Measurements from ENCODE around the gene KDM4C. TPM values are rescaled to one million over a fixed set of nuclear protein-coding genes. Genes with fewer than 3 reads are reported as not detected.
"Not testable (repeated sequence)": the region's sequence is repeated elsewhere in the genome, so short reads cannot be mapped to it uniquely, and the experiment has no call there.

The KDM4C gene
- total RNA-seq, 5 donors from 2014 or later (not counting 1 experiment from before 2014, with no cell fraction given) = 66.4 to 107 (median 76.0) TPM

DNA sequence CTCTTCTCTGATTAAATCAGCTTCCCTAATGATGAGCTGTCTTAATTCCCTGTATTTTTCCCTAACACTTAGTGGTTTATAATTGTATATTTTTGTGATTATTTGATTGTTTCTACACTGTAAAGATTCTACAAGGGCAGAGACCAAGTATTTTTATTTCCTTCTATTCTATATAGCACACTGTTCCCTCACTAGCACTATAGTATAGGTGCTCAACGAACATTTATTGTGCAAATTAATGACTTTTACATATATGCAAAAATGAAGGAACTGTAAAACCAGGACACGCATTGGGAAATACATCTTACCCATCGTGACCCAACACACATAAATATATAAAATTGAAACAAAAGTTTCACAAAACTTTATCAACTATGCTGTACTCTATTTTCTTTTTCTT, 7.6 kb downstream of the KDM4C start:
- Mint-ChIP-seq H3K4me1 (peaks cover 75 to 79% (median 78%) of the 10 kb centered on the region in 3 donors), H3K36me3 (peaks cover 10% of the 10 kb centered on the region), H3K4me3 (peak overlapping the region in 1 of 3 donors; percentile 0), H3K27me3 (no peaks in the 10 kb centered on the region), H3K27ac (peak overlapping the region in 1 of 2 donors; percentile 1), H3K9me3 (peaks cover 5% of the 10 kb centered on the region in 3 donors)
- no peaks in the 10 kb centered on the region for H3K36me3 ChIP-seq (ENCODE audit: control insufficient read depth in 2 of 2, extremely low read depth in 1 of 2, insufficient read depth in 1 of 2, low read length in 1 of 2)
- WGBS (ENCODE audit: insufficient coverage) = no CpG with 5 or more reads among the region's 3 CpGs
- peaks cover 3% of the 10 kb centered on the region for H3K9me3 ChIP-seq
- ATAC-seq (replicated peaks in 1 of 4) (no peak), DNase-seq (no peak)
- H3K4me1 ChIP-seq (ENCODE audit: control insufficient read depth in 1 of 2, extremely low read depth in 1 of 2, insufficient read depth in 2 of 2, low read length in 2 of 2) = peaks cover 16 to 20% of the 10 kb centered on the region in 2 experiments
- POLR2A ChIA-PET = interaction anchor here in 1 of 2 donors (0.6 kb wide), 1 partner anchor 15 kb away, joined by 4 read pairs; no protein-coding TSS in a partner anchor
- H3K4me3 ChIP-seq (ENCODE audit: control insufficient read depth in 1 of 2, extremely low read depth in 1 of 2, low read length in 1 of 2) = no peak overlapping the region
- no peaks in the 10 kb centered on the region for H3K27me3 ChIP-seq (replicated peaks in 1 of 2; ENCODE audit: control insufficient read depth in 2 of 2, extremely low read depth in 1 of 2, insufficient read depth in 2 of 2, low read length in 1 of 2)
- CTCF ChIA-PET = interaction anchor here in 1 of 2 donors (0.6 kb wide), 1 partner anchor 18 kb away, joined by 3 read pairs; no protein-coding TSS in a partner anchor
- H3K27ac ChIP-seq (ENCODE audit: low read length) = no peak overlapping the region

DNA sequence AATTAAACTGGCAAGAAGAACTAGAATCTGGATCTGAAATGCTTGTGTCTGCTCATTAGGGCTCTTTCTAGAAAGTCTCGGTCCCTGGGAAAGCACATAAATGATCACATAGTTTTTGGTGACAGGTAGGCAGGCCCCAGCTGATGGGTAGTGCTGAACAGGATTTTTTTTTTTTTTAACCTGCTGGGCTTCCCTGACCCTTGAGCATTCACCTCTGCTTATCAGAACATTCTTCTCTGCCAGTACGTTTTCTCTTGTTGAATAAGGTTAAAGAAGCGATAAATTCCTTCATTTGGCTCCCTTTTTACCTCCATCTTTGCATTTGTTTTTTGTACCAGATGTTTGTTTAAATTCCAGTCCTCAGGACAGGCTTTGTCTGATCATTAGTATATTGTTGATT, 8.8 kb downstream of the KDM4C start:
- H3K4me1 ChIP-seq (ENCODE audit: control insufficient read depth in 1 of 2, extremely low read depth in 1 of 2, insufficient read depth in 2 of 2, low read length in 2 of 2) = peaks cover 12 to 20% of the 10 kb centered on the region in 2 experiments
- H3K36me3 ChIP-seq (ENCODE audit: control insufficient read depth in 2 of 2, extremely low read depth in 1 of 2, insufficient read depth in 1 of 2, low read length in 1 of 2) = no peaks in the 10 kb centered on the region
- H3K9me3 ChIP-seq = peaks cover 3% of the 10 kb centered on the region
- no peak overlapping the region for H3K27ac ChIP-seq (ENCODE audit: low read length)
- ChIA-PET POLR2A (interaction anchor here in 1 of 2 donors (0.6 kb wide), 1 partner anchor 18 kb away, joined by 3 read pairs; no protein-coding TSS in a partner anchor), CTCF (no interaction called here)
- Mint-ChIP-seq H3K36me3 (peaks cover 10% of the 10 kb centered on the region), H3K9me3 (peaks cover 5% of the 10 kb centered on the region in 3 donors), H3K4me3 (no peak overlapping the region), H3K27me3 (no peaks in the 10 kb centered on the region), H3K4me1 (peaks cover 68 to 77% (median 68%) of the 10 kb centered on the region in 3 donors), H3K27ac (no peak overlapping the region)
- DNase-seq (no peak), ATAC-seq (replicated peaks in 1 of 4) (no peak)
- no peaks in the 10 kb centered on the region for H3K27me3 ChIP-seq (replicated peaks in 1 of 2; ENCODE audit: control insufficient read depth in 2 of 2, extremely low read depth in 1 of 2, insufficient read depth in 2 of 2, low read length in 1 of 2)
- no peak overlapping the region for H3K4me3 ChIP-seq (ENCODE audit: control insufficient read depth in 1 of 2, extremely low read depth in 1 of 2, low read length in 1 of 2)
- 100% methylated on average over 1 of the region's 3 CpGs for WGBS (ENCODE audit: insufficient coverage)

DNA sequence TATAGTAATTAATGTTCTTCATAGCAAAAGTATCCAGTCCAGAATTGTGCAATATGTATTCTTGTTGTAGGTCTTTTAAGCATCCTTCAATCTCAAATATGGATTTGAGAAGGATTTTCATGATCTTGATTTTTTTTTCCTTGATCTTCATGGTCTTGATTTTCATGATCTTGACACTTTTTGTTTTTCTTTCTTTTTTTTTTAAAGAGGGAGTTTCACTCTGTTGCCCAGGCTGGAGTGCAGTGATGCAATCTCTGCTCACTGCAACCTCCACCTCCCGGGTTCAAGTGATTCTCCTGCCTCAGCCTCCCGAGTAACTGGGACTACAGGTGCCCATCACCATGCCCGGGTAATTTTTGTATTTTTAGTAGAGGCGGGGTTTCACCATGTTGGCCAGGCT, 10.8 kb downstream of the KDM4C start:
- POLR2A ChIA-PET; H3K9me3 Mint-ChIP-seq; H3K27me3 ChIP-seq (replicated peaks in 1 of 2; ENCODE audit: control insufficient read depth in 2 of 2, extremely low read depth in 1 of 2, insufficient read depth in 2 of 2, low read length in 1 of 2); H3K27ac ChIP-seq (ENCODE audit: low read length); H3K27me3 Mint-ChIP-seq; H3K9me3 ChIP-seq; DNase-seq; H3K36me3 Mint-ChIP-seq; H3K4me3 ChIP-seq (ENCODE audit: control insufficient read depth in 1 of 2, extremely low read depth in 1 of 2, low read length in 1 of 2); ATAC-seq (replicated peaks in 1 of 4); H3K4me3 Mint-ChIP-seq; H3K36me3 ChIP-seq (ENCODE audit: control insufficient read depth in 2 of 2, extremely low read depth in 1 of 2, insufficient read depth in 1 of 2, low read length in 1 of 2): not testable (repeated sequence)
- 90% methylated on average over 2 of the region's 4 CpGs for WGBS (ENCODE audit: insufficient coverage)
- CTCF ChIA-PET = interaction anchor here in 1 of 2 donors (0.5 kb wide), 1 partner anchor 10 kb away, joined by 3 read pairs; no protein-coding TSS in a partner anchor
- H3K4me1 Mint-ChIP-seq = peaks cover 54 to 64% (median 54%) of the 10 kb centered on the region in 3 donors
- peak overlapping the region in 1 of 2 donors; percentile 48 for H3K27ac Mint-ChIP-seq
- H3K4me1 ChIP-seq (ENCODE audit: control insufficient read depth in 1 of 2, extremely low read depth in 1 of 2, insufficient read depth in 2 of 2, low read length in 2 of 2) = peaks cover 9 to 15% of the 10 kb centered on the region in 2 experiments

DNA sequence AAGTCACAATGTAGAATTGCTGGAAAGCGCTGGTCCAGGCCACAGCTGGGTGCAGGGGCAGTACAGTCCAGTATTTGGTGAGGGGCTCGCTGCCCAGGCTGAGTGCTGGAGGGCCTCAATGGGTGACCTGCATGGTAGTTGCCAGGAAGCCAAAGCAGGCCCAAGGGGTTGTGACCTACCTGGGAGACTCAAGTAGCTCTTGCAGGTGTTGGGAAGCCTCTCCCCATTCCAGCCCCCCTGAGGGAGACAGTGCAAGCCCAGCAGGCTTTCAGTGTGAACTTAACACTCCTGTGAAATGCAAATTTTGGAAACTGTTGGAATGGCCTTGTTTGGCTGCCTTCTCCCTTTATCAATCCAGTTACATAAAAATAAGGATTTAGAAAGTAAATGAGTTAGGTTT, 13.9 kb downstream of the KDM4C start:
- no peak overlapping the region for H3K27ac Mint-ChIP-seq
- no peak overlapping the region for H3K27ac ChIP-seq (ENCODE audit: low read length)
- no peak for DNase-seq
- no peaks in the 10 kb centered on the region for H3K27me3 ChIP-seq (replicated peaks in 1 of 2; ENCODE audit: control insufficient read depth in 2 of 2, extremely low read depth in 1 of 2, insufficient read depth in 2 of 2, low read length in 1 of 2)
- H3K4me3 ChIP-seq (ENCODE audit: control insufficient read depth in 1 of 2, extremely low read depth in 1 of 2, low read length in 1 of 2) = no peak overlapping the region
- peaks cover 45 to 60% (median 46%) of the 10 kb centered on the region in 3 donors for H3K4me1 Mint-ChIP-seq
- H3K9me3 ChIP-seq = no peaks in the 10 kb centered on the region
- ChIA-PET POLR2A (no interaction called here), CTCF (no interaction called here)
- H3K4me1 ChIP-seq (ENCODE audit: control insufficient read depth in 1 of 2, extremely low read depth in 1 of 2, insufficient read depth in 2 of 2, low read length in 2 of 2) = peaks cover 0 to 9% of the 10 kb centered on the region in 2 experiments
- H3K9me3 Mint-ChIP-seq = no peaks in the 10 kb centered on the region
- no peaks in the 10 kb centered on the region for H3K27me3 Mint-ChIP-seq
- ATAC-seq (replicated peaks in 1 of 4) = no peak
- H3K36me3 Mint-ChIP-seq = peaks cover 9% of the 10 kb centered on the region
- 95% methylated on average over 2 of the region's 2 CpGs for WGBS (ENCODE audit: insufficient coverage)
- no peaks in the 10 kb centered on the region for H3K36me3 ChIP-seq (ENCODE audit: control insufficient read depth in 2 of 2, extremely low read depth in 1 of 2, insufficient read depth in 1 of 2, low read length in 1 of 2)
- H3K4me3 Mint-ChIP-seq = no peak overlapping the region

DNA sequence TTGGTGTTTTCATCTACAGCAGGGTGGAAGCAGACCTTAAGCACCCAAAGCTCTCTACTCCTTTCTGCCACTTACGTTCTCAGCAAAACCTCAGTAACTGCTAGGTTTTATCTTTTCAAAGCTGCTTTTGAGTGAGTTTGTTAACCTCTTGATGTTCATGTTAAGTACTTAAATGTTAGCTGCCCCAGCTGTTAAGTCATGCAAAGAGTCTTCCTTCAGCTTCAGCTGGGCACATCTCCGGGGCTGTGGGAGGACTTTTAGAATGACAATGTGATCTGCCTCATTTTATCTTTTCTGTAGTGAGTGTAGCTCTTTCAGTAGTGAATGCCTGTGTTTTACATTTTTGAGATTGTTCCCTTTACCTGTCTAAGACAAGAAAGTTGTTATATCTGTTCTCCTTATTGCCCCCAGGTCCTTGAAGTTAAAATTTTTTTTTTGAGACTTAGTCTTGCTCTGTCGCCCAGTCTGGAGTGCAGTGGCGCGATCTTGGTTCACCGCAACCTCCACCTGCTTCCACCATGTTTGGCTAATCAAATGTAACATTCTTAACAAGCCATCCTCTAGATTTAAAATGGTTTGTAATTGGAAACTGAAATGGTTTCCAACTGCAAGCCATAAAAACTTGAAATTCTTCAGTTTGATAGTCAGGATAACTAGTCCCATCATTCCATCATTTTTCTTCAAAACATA, 19.6 kb downstream of the KDM4C start:
- peak overlapping the region in 1 of 2 donors; percentile 13 for H3K27ac Mint-ChIP-seq
- ChIA-PET POLR2A (interaction anchor here in 1 of 2 donors (0.6 kb wide), 1 partner anchor 809 kb away, joined by 8 read pairs; no protein-coding TSS in a partner anchor), CTCF (interaction anchor here (0.6 to 0.9 kb wide), 3 partner anchors 16 to 891 kb away, joined by 3 to 5 read pairs (median 3); no protein-coding TSS in a partner anchor)
- Histone ChIP-seq H3K4me1 (ENCODE audit: control insufficient read depth in 1 of 2, extremely low read depth in 1 of 2, insufficient read depth in 2 of 2, low read length in 2 of 2) (peaks cover 13 to 24% of the 10 kb centered on the region in 2 experiments), H3K9me3 (no peaks in the 10 kb centered on the region), H3K36me3 (ENCODE audit: control insufficient read depth in 2 of 2, extremely low read depth in 1 of 2, insufficient read depth in 1 of 2, low read length in 1 of 2) (no peaks in the 10 kb centered on the region), H3K27ac (ENCODE audit: low read length) (no peak overlapping the region), H3K27me3 (replicated peaks in 1 of 2; ENCODE audit: control insufficient read depth in 2 of 2, extremely low read depth in 1 of 2, insufficient read depth in 2 of 2, low read length in 1 of 2) (no peaks in the 10 kb centered on the region), H3K4me3 (ENCODE audit: control insufficient read depth in 1 of 2, extremely low read depth in 1 of 2, low read length in 1 of 2) (no peak overlapping the region)
- no peak for DNase-seq
- no CpG with 5 or more reads among the region's 6 CpGs for WGBS (ENCODE audit: insufficient coverage)
- H3K4me1 Mint-ChIP-seq = peaks cover 64 to 68% (median 67%) of the 10 kb centered on the region in 3 donors
- peaks cover 12% of the 10 kb centered on the region for H3K36me3 Mint-ChIP-seq
- no peaks in the 10 kb centered on the region for H3K27me3 Mint-ChIP-seq
- H3K4me3 Mint-ChIP-seq = peak overlapping the region in 1 of 3 donors; percentile 10
- H3K9me3 Mint-ChIP-seq = no peaks in the 10 kb centered on the region
- ATAC-seq (replicated peaks in 1 of 4) = peak in 1 of 4 experiments; percentile 26

DNA sequence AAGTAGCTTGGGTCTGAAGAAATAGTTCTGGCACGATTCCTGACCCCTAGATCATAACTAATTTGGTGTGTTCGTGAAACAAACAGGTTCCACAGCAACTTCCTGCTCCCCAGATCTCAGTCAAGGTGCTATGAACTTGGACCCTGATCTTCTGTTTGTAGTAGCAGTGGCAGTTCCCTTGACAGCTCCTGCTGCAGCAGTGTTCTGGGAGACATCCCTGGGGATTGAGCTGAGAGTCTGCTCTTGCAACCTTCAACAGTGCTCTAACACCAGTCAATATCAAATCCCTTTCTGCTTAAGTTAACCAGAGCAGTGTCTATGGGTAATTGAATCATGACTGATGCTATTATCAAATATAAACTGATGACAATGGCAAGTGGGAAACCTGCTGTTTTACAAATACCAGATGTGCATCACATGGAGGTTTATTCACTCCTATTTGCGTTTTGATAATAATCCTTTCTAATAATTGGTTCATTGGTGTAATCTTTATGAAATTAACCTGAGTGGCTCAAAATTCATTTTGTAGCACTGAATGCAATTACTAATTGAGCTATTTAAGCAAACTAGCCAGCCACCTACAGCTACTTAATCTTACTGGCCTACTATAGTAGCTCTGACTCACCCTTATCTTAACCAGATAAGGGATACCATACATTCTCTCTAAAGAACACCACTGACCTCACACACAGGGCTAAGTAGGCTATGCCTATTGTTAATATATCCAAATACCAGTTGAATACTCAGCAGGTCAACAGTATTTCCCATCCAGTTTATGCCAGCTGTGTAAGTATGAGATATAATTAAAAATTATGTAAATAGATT, 21.9 kb downstream of the KDM4C start:
- H3K27ac Mint-ChIP-seq = no peak overlapping the region
- H3K4me3 Mint-ChIP-seq = peak overlapping the region in 1 of 3 donors; percentile 19
- Histone ChIP-seq H3K4me3 (ENCODE audit: control insufficient read depth in 1 of 2, extremely low read depth in 1 of 2, low read length in 1 of 2) (no peak overlapping the region), H3K27ac (ENCODE audit: low read length) (no peak overlapping the region), H3K36me3 (ENCODE audit: control insufficient read depth in 2 of 2, extremely low read depth in 1 of 2, insufficient read depth in 1 of 2, low read length in 1 of 2) (no peaks in the 10 kb centered on the region), H3K4me1 (ENCODE audit: control insufficient read depth in 1 of 2, extremely low read depth in 1 of 2, insufficient read depth in 2 of 2, low read length in 2 of 2) (peaks cover 30 to 43% of the 10 kb centered on the region in 2 experiments), H3K9me3 (no peaks in the 10 kb centered on the region), H3K27me3 (replicated peaks in 1 of 2; ENCODE audit: control insufficient read depth in 2 of 2, extremely low read depth in 1 of 2, insufficient read depth in 2 of 2, low read length in 1 of 2) (no peaks in the 10 kb centered on the region)
- H3K9me3 Mint-ChIP-seq = no peaks in the 10 kb centered on the region
- DNase-seq (no peak), ATAC-seq (replicated peaks in 1 of 4) (no peak)
- H3K4me1 Mint-ChIP-seq = peaks cover 86 to 89% (median 88%) of the 10 kb centered on the region in 3 donors
- ChIA-PET CTCF (interaction anchor here in 1 of 2 donors (0.5 to 0.6 kb wide), 3 partner anchors 8 to 1707 kb away, joined by 3 to 4 read pairs (median 3); no protein-coding TSS in a partner anchor), POLR2A (interaction anchor here (0.5 to 0.9 kb wide), 5 partner anchors 20 to 1362 kb away, joined by 3 to 4 read pairs (median 3); no protein-coding TSS in a partner anchor)
- WGBS (ENCODE audit: insufficient coverage) = no CpG with 5 or more reads among the region's 3 CpGs
- no peaks in the 10 kb centered on the region for H3K27me3 Mint-ChIP-seq
- H3K36me3 Mint-ChIP-seq = peaks cover 12% of the 10 kb centered on the region

All from T-cell (primary cell).